ENCODE results near the gene BOLL. TPM values are rescaled to one million over a fixed set of nuclear protein-coding genes. Genes with fewer than 3 reads are reported as not detected.
A peak's percentile ranks its signal among the peaks of the same experiment; 100 is the strongest.
"Not testable (repeated sequence)": the region's sequence is repeated elsewhere in the genome, so short reads cannot be mapped to it uniquely, and the experiment has no call there.

Gene BOLL
- total and polyA plus RNA-seq, 5 donors: 0.11 TPM; not detected in 4

GRCh38 chr2:197705121-197705911 is 79.8 kb downstream of the BOLL start, which contains the start of gene MARS2:
Gene MARS2 (plus strand): TSS chr2:197705369. CDS start chr2:197705406, 37 bp downstream.
- WGBS: under 1% methylated on average over 86 of the region's 86 CpGs
- Histone ChIP-seq H3K27me3 (ENCODE audit: control insufficient read depth, insufficient read depth) (no peaks in the 10 kb centered on the region), H3K9me3 (ENCODE audit: control insufficient read depth, low read length) (no peaks in the 10 kb centered on the region), H3K4me3 (ENCODE audit: low read length) (peak within 1 kb of the TSS; percentile 79), H3K27ac (ENCODE audit: low read length) (peak within 1 kb of the TSS; percentile 43), H3K4me1 (ENCODE audit: control insufficient read depth, insufficient read depth, low read length) (peaks cover 9% of the 10 kb centered on the region)
- DNase-seq (peak; percentile 96 to 98 (median 98)), ATAC-seq (peak; percentile 97)
- intact Hi-C loops (cut with DNase I): loop anchor here in 3 of 4 donors (10.0 kb wide), 2 partner anchors 419 to 589 kb away; no protein-coding TSS in a partner anchor

- H3K27me3 ChIP-seq (ENCODE audit: control insufficient read depth, insufficient read depth): no peaks in the 10 kb centered on the region
- WGBS: under 1% methylated on average over 5 of the region's 5 CpGs
- H3K4me3 ChIP-seq (ENCODE audit: low read length): peak overlapping the region; percentile 66
- DNase-seq (no peak), ATAC-seq (peak; percentile 43 to 53)
- peak overlapping the region; percentile 43 for H3K27ac ChIP-seq (ENCODE audit: low read length)
- intact Hi-C loops (cut with DNase I): loop anchor here in 3 of 4 donors (10.0 kb wide), 2 partner anchors 420 to 590 kb away; no protein-coding TSS in a partner anchor
- H3K4me1 ChIP-seq (ENCODE audit: control insufficient read depth, insufficient read depth, low read length): peaks cover 9% of the 10 kb centered on the region
- no peaks in the 10 kb centered on the region for H3K9me3 ChIP-seq (ENCODE audit: control insufficient read depth, low read length)
Measured at GRCh38 chr2:197704434-197705120, 80.5 kb downstream of the BOLL start.

GRCh38 chr2:197700960-197701359 is 84.2 kb downstream of the BOLL start:
- H3K27me3 ChIP-seq (ENCODE audit: control insufficient read depth, insufficient read depth): no peaks in the 10 kb centered on the region
- H3K4me1 ChIP-seq (ENCODE audit: control insufficient read depth, insufficient read depth, low read length): peaks cover under 1% of the 10 kb centered on the region
- DNase-seq (no peak), ATAC-seq (no peak)
- no peak overlapping the region for H3K4me3 ChIP-seq (ENCODE audit: low read length)
- H3K9me3 ChIP-seq (ENCODE audit: control insufficient read depth, low read length): no peaks in the 10 kb centered on the region
- no peak overlapping the region for H3K27ac ChIP-seq (ENCODE audit: low read length)
- intact Hi-C loops (cut with DNase I): loop anchor here in 3 of 4 donors (10.0 kb wide), 2 partner anchors 424 to 594 kb away; no protein-coding TSS in a partner anchor
- 84% methylated on average over 3 of the region's 3 CpGs for WGBS

GRCh38 chr2:197699724-197700123 is 85.4 kb downstream of the BOLL start:
- not testable (repeated sequence) for H3K4me3 ChIP-seq (ENCODE audit: low read length)

GRCh38 chr2:197696571-197696970 is 88.5 kb downstream of the BOLL start:
- DNase-seq; H3K9me3 ChIP-seq (ENCODE audit: control insufficient read depth, low read length); intact Hi-C loops (cut with DNase I); H3K4me1 ChIP-seq (ENCODE audit: control insufficient read depth, insufficient read depth, low read length); H3K27me3 ChIP-seq (ENCODE audit: control insufficient read depth, insufficient read depth); H3K4me3 ChIP-seq (ENCODE audit: low read length); H3K27ac ChIP-seq (ENCODE audit: low read length); ATAC-seq: not testable (repeated sequence)
- WGBS: 96% methylated on average over 21 of the region's 29 CpGs

More at GRCh38 chr2:197699724-197700123, 85.4 kb downstream of the BOLL start:
- H3K4me1 ChIP-seq (ENCODE audit: control insufficient read depth, insufficient read depth, low read length); H3K9me3 ChIP-seq (ENCODE audit: control insufficient read depth, low read length); ATAC-seq; H3K27ac ChIP-seq (ENCODE audit: low read length); DNase-seq; H3K27me3 ChIP-seq (ENCODE audit: control insufficient read depth, insufficient read depth): not testable (repeated sequence)
- intact Hi-C loops (cut with DNase I): loop anchor here in 3 of 4 donors (10.0 kb wide), 2 partner anchors 425 to 595 kb away; no protein-coding TSS in a partner anchor

- DNase-seq: peak in 1 of 3 donors; percentile 43
- H3K9me3 ChIP-seq (ENCODE audit: control insufficient read depth, low read length); H3K4me1 ChIP-seq (ENCODE audit: control insufficient read depth, insufficient read depth, low read length); intact Hi-C loops (cut with DNase I); H3K27me3 ChIP-seq (ENCODE audit: control insufficient read depth, insufficient read depth); ATAC-seq; H3K27ac ChIP-seq (ENCODE audit: low read length); H3K4me3 ChIP-seq (ENCODE audit: low read length): not testable (repeated sequence)
- 93% methylated on average over 20 of the region's 30 CpGs for WGBS
Measured at GRCh38 chr2:197695971-197696370, 89.1 kb downstream of the BOLL start.

GRCh38 chr2:197695206-197695605 is 89.9 kb downstream of the BOLL start:
- H3K27ac ChIP-seq (ENCODE audit: low read length); H3K4me1 ChIP-seq (ENCODE audit: control insufficient read depth, insufficient read depth, low read length); H3K27me3 ChIP-seq (ENCODE audit: control insufficient read depth, insufficient read depth); DNase-seq; ATAC-seq; intact Hi-C loops (cut with DNase I); H3K9me3 ChIP-seq (ENCODE audit: control insufficient read depth, low read length); H3K4me3 ChIP-seq (ENCODE audit: low read length): not testable (repeated sequence)
- WGBS: 93% methylated on average over 4 of the region's 6 CpGs

DNA sequence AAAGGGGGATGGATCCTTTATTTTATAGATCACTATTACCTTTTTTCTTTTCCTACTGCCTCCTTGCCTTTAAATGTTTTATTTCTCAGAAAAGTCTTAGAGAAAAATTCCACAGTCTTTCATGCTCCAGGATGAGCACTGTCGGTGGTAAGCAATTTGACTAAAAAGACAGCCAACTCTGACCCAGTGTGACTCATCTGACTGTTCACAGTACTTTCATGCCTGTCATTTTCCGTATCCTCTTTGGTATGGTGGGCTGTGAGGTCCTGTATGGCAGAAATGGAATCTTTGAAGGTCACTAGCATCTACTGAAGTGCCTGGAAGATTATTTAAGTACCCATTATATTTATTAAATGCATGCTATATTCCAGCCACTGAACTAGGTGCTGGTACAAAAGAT is 107.6 kb downstream of the BOLL start:
- intact Hi-C loops (cut with DNase I): no loop called here
- Histone ChIP-seq H3K4me3 (ENCODE audit: low read length) (no peak overlapping the region), H3K27ac (ENCODE audit: low read length) (no peak overlapping the region), H3K27me3 (ENCODE audit: control insufficient read depth, insufficient read depth) (no peaks in the 10 kb centered on the region), H3K9me3 (ENCODE audit: control insufficient read depth, low read length) (no peaks in the 10 kb centered on the region), H3K4me1 (ENCODE audit: control insufficient read depth, insufficient read depth, low read length) (no peaks in the 10 kb centered on the region)
- 42% methylated on average over 2 of the region's 2 CpGs for WGBS
- ATAC-seq (peak in 1 of 2 donors; percentile 66), DNase-seq (no peak)

- intact Hi-C loops (cut with DNase I): no loop called here
- no peak for DNase-seq
- no peaks in the 10 kb centered on the region for H3K27me3 ChIP-seq (ENCODE audit: control insufficient read depth, insufficient read depth)
- no peak for ATAC-seq
- WGBS: 50% methylated on average over 3 of the region's 3 CpGs
- no peak overlapping the region for H3K27ac ChIP-seq (ENCODE audit: low read length)
- H3K4me1 ChIP-seq (ENCODE audit: control insufficient read depth, insufficient read depth, low read length): no peaks in the 10 kb centered on the region
- no peaks in the 10 kb centered on the region for H3K9me3 ChIP-seq (ENCODE audit: control insufficient read depth, low read length)
- H3K4me3 ChIP-seq (ENCODE audit: low read length): no peak overlapping the region
Measured at GRCh38 chr2:197677056-197677455, 108.1 kb downstream of the BOLL start.

Measured in right cardiac atrium (tissue), 5 donors.